Measurements from ENCODE around the gene ADA.

ADA gene

GRCh38 chr20:44624152-44624551 lies 27.3 kb downstream of the ADA start:
- no peak for DNase-seq (ENCODE audit: low read depth in 2 of 2)

- DNase-seq (ENCODE audit: low read depth in 2 of 2): no peak
Observed at GRCh38 chr20:44622501-44623270, 28.8 kb downstream of the ADA start.

DNA sequence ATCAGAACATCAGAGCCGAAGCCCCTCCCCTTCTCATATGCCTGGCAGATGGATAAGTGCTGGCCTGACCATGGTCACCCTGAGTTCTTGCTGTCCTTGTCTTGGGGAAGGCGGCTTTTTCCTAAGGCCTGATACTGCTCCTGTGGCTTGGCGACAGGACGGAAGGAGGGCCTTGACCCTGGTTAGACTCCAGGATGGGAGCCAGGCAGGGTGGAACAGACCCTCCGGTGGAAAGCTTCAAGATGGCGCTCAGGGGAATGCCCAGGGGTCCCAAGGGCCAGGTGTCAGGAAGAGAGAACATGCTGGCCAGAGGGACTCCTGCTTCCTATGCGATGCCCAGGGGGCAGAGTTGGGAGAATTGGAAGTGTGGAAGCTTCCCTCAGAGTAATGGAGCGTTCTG lies 29.6 kb downstream of the ADA start:
- no peak for DNase-seq (ENCODE audit: low read depth in 2 of 2)

DNA sequence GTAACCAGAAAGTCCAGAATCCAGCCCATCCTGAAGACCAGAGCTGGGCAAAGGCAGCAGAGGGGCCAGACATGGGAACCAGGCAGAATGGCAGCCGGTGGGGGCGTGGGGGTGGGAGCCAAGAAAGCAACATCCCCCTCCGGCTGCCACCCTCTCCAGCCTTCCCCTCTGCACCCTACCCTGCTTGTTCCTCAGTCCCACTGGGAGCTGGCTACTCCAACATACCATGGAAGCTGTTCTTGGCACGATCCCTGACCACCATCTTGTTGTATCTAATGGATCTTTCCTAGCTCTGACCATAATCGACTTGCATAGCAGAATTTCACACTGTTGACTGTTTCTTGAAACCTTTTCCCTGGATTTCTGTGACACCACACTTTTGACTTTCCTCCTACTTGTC lies 30.2 kb downstream of the ADA start:
- no peak for DNase-seq (ENCODE audit: low read depth in 2 of 2)

GRCh38 chr20:44620030-44620429 lies 31.5 kb downstream of the ADA start:
- DNase-seq (ENCODE audit: low read depth in 2 of 2): no peak

GRCh38 chr20:44619294-44619693 lies 32.2 kb downstream of the ADA start:
- DNase-seq (ENCODE audit: low read depth in 2 of 2): no peak

DNA sequence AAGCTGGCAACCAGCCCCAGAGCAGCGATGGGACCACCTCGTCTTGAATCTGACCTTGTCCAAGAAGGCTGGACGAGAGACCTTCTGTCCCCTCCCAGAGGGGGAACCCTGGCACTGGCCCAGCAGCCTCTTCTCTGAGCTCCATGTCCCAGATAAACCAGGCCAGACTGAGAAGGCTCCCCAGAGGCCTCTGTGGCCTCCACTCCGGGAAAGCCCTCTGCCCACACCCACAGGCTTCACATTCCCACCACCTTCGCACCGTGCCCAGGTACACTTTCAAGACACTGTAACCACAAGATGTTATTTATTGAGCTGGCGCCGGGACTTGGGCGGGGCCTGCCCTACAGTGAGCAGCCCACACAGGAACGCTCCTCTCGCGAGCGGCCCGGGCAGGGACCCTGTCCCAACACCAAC lies 33.2 kb downstream of the ADA start:
- no peak for DNase-seq (ENCODE audit: low read depth in 2 of 2)

GRCh38 chr20:44616604-44616964 lies 34.9 kb downstream of the ADA start:
- no peak for DNase-seq (ENCODE audit: low read depth in 2 of 2)

GRCh38 chr20:44615876-44616603 lies 35.5 kb downstream of the ADA start:
- DNase-seq (ENCODE audit: low read depth in 2 of 2): no peak

GRCh38 chr20:44615169-44615791 lies 36.2 kb downstream of the ADA start:
- DNase-seq (ENCODE audit: low read depth in 2 of 2): no peak

- no peak for DNase-seq (ENCODE audit: low read depth in 2 of 2)
Observed at GRCh38 chr20:44614525-44614924, 37.0 kb downstream of the ADA start.

DNA sequence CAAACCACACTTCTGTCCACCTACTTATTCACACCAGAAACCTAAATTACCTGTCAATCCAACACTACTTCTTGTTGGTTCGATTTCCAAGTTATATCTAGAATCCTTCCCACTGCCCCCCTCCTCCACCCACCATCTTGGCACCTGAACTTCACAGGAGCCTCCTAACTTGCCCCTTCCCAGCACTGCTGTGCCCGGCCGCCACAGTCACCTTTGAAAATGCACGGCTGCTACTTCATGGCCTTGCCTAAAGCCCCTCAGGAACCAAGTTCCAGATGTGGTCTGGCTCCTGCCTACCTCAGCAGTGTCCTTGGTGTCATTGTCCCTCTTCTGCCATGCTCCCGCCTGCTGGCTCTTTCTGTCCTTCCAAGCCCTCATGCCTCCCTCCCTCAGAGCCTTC lies 37.9 kb downstream of the ADA start:
- DNase-seq (ENCODE audit: low read depth in 2 of 2): no peak

GRCh38 chr20:44610313-44610962 lies 41.1 kb downstream of the ADA start:
- DNase-seq (ENCODE audit: low read depth in 2 of 2): no peak

DNA sequence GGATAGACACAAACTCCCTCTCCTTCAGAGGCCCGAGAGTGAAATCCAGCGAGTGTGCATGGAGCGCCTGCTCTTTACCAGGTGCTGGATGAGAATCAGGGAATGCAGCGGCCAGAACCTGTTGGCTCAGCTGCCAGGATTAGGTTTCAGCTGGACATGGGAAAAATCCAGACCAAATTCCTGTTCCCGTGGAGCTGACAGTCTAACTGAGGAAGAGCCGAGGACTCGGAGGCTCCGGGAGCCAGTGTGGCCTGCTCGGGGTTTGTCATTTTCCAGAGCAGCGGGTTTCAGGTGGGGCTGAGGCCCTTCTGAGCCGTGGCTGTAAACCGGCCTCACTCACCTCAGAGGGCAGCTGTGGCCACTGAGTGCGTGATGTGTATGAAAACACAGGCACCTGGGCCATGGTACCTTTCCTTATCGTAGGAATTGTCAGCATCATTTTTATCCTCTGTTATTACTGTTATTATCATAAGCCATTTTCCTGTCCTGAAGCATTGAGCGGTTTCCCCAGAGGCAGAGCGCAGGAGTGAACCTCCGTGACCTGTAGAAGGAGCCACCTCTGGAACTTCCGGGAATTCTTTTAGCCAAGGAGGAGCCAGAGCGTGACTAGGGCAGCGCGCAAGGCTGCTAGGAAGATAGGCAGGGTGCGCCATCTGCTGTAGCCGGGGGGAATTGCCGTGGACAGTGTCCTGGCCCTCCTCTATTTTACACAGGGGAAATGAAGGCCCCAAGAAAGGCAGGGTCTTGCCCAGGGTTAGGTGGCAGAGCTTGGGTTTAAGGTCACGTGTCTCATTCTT lies 41.8 kb downstream of the ADA start:
- DNase-seq (ENCODE audit: low read depth in 2 of 2): peak; percentile 60 to 79

- no peak for DNase-seq (ENCODE audit: low read depth in 2 of 2)
Observed at GRCh38 chr20:44609006-44609515, 42.4 kb downstream of the ADA start.

- DNase-seq (ENCODE audit: low read depth in 2 of 2): no peak
Observed at GRCh38 chr20:44606725-44607441, 44.6 kb downstream of the ADA start.

GRCh38 chr20:44603327-44603726 lies 48.2 kb downstream of the ADA start:
- DNase-seq (ENCODE audit: low read depth in 2 of 2): no peak

- no peak for DNase-seq (ENCODE audit: low read depth in 2 of 2)
Observed at GRCh38 chr20:44601801-44602204, 49.7 kb downstream of the ADA start.

- DNase-seq (ENCODE audit: low read depth in 2 of 2): no peak
Observed at GRCh38 chr20:44601236-44601671, 50.2 kb downstream of the ADA start.

- no peak for DNase-seq (ENCODE audit: low read depth in 2 of 2)
Observed at GRCh38 chr20:44600758-44601201, 50.7 kb downstream of the ADA start.

GRCh38 chr20:44600301-44600700 lies 51.2 kb downstream of the ADA start:
- no peak for DNase-seq (ENCODE audit: low read depth in 2 of 2)

All from stimulated activated CD4-positive, alpha-beta T cell treated with anti-CD3 and anti-CD28 coated beads, Interleukin-1b, Interleukin-23, amount 100 ng/mL, for 1 hour (primary cell).